ENCODE results near the gene NOL6.
"Not testable (repeated sequence)": the region's sequence is repeated elsewhere in the genome, so short reads cannot be mapped to it uniquely, and the experiment has no call there.

Gene NOL6

GRCh38 chr9:33472171-33472880, 1.4 kb downstream of the NOL6 start:
- no peak for DNase-seq

DNA sequence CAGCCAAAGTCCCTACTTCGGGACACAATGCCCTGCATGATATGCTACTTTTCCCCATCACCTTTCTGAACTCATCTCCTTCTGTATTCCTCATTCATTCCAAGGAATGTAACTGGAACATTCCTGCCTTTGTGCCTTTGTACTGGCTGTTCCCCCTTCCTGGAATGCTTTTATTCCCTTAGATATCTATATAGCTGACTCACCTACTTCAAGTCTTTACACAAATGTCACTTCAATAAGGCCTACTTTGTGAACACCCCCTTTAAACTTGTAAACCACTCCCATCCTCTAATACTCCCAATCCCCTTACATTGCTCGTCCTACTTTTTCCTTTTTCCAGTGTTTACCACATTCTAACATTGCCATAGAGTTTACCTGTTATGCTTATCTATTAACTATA, 2.4 kb downstream of the NOL6 start:
- DNase-seq: no peak

DNA sequence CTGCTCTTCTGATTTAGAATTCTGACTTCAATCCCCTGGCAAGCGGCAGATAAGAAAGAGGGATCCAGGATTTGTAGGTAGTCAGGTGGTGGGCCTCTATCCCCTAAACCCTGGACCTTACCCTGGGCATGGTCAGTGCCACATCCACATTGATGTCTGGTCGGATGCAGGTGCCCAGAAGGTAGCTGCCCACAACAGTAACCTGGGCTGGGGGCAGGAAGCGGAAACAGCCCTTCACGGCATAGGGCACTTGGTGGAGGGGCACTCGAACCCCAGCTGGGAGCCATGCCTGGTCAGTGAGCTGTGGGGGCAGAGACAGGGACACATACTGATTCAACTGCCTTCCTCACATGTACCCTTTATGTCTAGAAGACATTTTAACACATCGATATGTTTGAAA, 3.8 kb downstream of the NOL6 start:
- no peak for DNase-seq

DNA sequence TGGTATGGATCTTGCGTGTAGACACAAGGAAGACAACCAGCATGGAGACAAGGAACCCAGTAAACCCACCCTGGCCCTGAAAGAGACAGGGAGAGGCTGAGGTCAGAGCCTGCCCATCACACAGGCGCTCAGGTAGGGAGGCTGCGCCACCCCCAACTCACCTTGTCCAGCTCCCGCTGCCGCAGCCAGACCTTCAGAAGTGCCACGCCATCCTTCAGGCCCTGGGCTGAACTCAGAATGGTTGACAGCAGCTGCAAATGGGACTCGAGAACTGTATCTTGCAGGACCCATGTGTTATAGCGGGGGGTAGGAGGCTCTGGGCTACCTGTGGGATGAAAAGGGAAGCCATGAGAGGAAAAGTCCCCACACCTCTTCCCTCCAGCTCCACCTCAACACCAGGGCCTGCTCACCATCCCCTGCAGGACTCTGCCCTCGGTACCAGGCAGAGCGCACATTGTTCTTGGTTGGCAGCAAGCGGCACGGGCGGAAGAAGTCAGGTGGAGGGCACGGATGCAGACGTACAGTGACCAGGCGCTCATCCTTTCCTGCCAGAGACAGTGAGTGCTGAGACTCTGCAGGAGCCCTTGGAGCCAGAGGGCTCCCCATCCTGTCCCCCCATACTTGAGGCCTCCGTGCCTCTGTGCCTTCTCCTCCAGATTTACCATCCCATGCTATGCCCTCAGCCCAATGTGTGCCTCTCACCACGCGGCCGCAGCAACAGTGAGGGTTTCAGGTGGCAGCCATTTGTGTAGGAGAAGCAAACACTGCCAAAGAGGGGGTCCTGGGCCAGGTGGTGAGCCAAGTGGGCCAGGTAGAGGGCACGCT, 4.7 kb downstream of the NOL6 start:
- DNase-seq: no peak

DNA sequence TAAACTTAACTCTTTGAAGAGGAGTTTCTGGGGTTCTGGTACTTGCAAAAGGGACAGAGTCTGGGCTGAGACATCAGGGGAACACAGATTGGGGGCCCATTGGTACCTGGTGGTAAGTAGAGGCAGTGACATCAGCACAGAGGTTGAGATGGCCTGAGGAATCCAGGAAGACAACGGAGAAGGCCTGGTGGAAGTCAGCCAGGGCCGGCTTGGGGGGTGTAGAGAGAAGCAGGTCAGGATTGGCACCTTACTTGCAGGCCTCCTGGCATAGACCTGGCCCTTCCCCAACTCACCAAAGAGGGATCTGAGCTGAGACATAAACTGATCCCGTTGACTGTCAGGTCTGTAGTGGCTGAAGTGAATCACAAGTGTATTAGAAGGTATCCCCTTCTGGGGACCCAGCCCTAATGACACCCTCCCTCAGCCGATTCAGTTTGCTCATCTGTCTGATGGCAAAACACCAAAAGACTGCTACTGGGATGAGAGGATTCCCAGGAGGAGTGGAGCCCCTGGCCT, 5.5 kb downstream of the NOL6 start:
- DNase-seq: no peak

DNA sequence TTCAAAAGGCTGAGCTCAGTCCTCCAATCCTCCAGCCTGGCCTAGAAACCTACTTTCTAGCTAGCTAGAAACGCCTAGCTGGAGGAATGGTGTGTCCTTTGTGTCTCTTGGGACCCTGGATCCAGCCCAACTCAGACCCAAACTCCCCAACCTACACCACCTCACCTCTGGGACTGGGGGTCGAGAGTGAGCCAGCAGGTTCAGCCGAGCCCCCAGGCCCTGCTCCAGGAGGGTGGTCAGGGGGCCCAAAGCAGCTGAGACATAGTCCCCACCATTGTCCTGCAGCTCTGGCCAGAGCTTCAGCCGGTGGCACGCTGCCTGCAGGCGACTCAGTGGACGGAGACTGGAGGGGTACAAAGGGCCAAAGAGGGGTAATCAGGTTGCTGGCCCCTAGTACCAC, 6.2 kb downstream of the NOL6 start:
- DNase-seq: no peak

GRCh38 chr9:33466565-33467495, 6.9 kb downstream of the NOL6 start:
- peak; percentile 81 for DNase-seq

DNA sequence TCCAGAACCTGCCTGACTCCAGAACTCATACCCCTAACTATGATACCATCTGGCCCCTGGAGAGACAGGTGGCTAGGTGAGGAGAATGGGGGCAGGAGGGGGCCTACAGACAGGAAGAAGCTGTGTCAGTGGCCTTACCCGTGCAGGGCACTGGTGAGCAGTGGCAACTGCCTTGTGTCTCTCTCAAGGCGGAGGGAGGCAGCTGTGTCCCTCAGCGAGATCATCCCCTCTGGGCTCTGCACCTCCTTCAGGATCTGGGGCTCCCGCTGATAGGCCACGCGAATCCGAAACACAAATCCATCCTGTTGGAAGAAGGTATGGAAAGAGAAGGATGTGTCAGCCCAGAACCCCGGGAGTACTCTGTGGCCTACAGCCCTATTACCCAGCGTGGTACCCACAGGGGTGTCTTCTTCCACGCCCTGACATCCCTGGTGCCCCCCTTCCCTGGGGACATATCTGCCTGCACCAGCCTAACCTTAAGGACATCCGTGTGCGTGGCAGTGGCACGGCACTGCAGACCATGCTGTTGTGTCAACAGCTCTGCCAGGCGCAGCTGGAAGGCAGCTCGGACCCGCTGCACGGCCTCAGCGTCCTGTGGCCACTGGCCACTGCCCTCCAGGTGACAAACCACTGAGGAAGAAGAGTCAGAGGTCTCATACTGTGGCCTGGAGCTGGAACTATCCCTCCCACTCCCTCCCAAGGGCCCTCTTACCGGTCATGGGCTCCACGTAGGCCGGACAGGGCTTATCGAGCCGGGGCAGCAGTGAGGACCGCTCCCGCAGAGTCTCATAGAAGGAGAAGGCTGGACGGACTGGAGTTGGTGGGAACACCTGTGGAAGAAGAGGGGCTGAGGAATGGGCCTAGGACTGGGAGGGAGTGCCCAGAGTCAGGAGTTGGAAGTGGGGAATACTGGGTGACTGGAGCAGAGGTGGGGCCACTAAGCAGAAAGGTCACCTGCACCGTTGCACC, 7.8 kb downstream of the NOL6 start:
- DNase-seq: no peak

DNA sequence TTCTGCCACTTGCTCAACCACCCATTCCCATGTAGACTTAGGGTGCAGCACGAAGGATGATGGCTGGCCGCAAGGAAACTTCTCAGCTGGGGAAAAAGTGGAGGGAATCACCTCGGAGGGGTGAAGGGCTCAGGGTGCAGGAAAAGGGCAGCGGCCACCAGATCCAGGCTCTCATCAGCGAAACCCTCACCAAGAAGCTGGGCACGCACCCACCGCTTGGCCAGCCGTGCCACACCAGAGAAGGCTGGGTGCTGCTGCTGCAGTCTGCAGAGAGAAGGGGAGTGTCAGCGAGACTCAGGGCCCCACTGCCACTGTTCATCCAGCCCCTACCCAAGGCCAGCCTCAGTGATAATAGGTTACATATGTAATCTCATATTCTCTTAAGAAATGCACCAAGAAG, 8.6 kb downstream of the NOL6 start:
- no peak for DNase-seq

GRCh38 chr9:33464045-33464636, 9.6 kb downstream of the NOL6 start:
- DNase-seq: no peak

DNA sequence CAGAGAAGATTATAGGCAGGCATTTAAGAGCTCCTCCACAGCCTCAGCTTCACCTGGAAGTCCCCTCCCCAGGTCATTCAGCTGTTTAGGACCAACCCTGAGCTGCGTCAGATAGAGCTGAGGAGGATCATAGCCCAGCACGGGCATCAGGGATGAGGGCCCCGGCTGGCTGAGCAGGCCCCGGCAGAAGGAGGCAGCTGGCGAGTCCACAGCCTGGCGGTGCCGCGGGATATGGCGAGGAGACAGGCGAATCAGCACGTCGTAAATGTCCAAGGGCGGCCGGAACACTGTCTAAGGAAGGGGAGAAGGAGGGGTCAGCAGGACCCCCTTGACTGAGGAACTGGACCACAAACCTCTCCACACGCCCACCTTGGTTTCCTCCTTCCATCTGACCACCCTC, 10.6 kb downstream of the NOL6 start:
- no peak for DNase-seq

DNA sequence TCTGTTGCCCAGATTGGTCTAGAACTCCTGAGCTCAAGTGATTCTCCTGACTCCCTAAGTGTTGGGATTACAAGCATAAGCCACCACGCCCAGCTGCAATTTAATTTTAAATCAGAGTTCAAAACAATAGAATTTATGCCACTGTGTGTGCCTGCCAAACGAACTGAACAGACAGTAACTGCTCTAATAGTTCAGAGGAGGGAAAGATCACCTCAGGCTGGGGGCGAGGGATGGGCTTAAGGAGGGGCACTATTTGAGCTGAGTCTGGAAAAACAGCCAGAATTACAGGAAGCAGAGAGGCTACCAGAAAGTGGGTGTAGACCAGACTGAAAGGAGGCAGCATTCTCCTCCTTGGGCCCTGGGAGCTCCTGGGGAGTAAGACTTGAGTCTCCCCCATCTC, 12.2 kb downstream of the NOL6 start:
- no peak for DNase-seq

DNA sequence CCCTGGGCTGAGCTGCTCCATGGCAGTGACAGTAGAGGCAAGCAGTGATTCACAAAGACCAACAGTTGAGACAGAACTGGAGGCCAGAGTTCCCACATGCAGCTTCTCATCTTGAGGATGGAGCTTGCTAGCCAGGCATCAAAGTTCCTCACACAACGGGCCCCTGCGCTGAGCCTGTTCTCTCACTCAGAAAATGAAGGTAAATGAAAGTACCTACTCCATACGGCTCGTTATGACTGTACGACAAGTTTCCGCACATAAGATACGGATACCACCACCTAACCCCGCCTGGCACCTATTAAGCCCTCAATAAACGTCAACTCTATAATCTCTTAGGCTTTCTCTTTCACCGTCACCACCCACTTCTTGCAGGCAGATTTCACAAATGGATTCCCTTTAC, 12.9 kb downstream of the NOL6 start:
- DNase-seq: no peak

GRCh38 chr9:33459115-33459514, 14.6 kb downstream of the NOL6 start:
- no peak for DNase-seq

DNA sequence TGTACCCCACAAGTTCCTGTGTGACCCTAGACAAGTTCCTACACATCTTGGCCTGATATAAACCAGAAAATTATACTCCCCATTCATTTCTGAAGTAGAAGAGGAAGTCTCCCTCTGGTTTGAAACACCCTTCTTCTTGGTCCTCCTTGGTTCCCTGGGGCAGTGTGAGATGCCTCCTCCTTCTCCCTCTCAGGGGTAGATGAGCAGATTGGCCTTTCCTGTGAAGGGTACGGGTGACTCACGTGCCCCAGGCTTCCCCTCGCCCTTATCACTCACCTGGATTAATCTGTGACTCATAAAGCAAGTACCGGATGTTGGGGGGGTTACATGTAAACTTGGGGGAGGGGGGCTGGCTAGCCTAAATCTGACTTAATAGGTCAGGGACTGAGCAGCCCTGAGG, 15.3 kb downstream of the NOL6 start:
- DNase-seq: no peak

- no peak for DNase-seq
Observed at GRCh38 chr9:33455945-33456344, 17.8 kb downstream of the NOL6 start.

GRCh38 chr9:33455456-33455855, 18.3 kb downstream of the NOL6 start:
- not testable (repeated sequence) for DNase-seq

DNA sequence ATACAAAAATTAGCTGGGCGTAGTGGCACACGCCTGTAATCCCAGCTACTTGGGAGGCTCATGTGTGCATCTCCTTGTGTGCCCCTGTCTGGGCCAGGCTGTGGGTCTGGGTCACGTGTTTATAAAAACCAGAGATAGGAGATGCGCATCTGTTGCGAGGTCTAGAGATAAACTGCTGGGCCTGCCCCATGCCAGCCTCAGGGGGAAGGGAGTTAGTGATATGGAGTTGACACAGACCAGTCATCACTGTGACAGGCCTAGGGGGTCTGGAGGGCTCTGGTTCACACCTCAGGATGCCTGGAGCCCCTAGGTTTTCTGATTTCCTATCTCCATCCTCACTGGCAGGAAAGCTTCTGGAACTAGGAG, 19.1 kb downstream of the NOL6 start:
- DNase-seq: not testable (repeated sequence)

DNA sequence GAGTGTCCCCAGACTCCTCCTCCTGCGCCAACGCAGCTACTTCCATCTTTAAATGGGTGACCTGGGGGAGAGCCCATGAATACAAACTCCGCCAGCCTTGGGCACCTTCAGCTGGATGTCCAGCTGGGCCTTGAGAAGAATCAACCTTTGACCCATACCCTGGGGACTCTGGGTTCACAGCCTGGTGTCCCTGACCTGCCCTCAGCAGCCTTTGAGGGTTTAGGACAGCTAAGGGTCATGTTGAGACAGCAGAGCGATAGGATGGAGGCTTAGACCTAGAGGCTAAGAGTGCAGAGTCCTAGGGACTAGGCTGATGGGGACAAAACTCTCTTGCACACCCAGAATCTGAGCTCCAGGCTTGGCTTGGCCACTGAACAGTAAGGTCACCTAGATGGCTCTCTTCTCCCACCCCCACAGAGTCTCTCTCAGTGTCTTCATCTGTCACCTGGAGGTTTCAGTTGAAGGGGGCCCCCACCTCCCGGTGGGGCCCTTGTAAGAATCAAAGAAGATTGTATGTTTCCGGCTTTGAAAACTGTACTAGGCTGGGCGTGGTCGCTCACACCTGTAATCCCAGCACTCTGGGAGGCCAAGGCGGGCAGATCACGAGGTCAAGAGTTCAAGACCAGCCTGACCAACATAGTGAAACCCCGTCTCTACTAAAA, 19.6 kb downstream of the NOL6 start:
- DNase-seq: no peak

DNA sequence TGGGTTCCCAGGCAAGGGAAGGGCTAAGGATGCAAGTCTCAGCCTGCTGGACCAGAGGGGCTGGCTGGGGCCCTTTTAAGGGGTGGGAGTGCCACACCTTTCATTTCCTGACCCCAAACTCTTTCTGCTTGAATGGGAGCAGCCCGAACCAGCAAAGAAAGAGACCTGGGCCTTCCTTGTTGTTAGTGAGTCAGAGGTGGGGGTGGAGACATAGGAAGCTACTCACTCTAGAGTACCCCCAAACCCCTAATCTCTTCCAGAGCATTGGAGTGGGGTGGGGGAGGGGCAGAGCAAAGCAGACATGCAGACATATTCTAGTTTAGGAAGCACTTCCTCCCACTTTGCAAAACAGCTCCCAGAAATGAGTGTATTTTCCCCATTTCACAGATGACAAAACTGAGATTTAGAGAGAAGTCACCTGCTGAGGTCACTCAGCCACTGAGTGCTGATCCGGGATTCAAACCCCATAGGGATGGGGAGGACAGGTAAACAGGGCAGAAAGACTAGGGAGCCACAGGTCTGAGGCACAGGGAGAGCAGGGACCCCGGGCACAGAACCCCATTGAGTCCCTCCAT, 20.4 kb downstream of the NOL6 start:
- no peak for DNase-seq

- DNase-seq: no peak
Observed at GRCh38 chr9:33452828-33453271, 20.9 kb downstream of the NOL6 start.

Data from activated CD4-positive, CD25-positive, alpha-beta regulatory T cell treated with anti-CD3 and anti-CD28 coated beads, Interleukin-2, amount 50 U/mL, for 72 hours (primary cell).